Stimulated activated CD4-positive, alpha-beta T cell treated with anti-CD3 and anti-CD28 coated beads, Interleukin-1b, Interleukin-23, amount 100 ng/mL, for 1 hour (primary cell): ENCODE data around the gene CYP4F8.
"Not testable (repeated sequence)": the region's sequence is repeated elsewhere in the genome, so short reads cannot be mapped to it uniquely, and the experiment has no call there.

ENCODE experiments used
- DNase-seq, 2 donors: peaks; one replicate each; pipeline ENCODE4 v3.0.0-alpha.2; 2020; ENCODE audit warnings: low read depth in 2 of 2

Gene CYP4F8

GRCh38 chr19:15614507-15615379 is at the start of gene CYP4F8:
TSS of gene CYP4F8 (plus strand) at chr19:15615218. CDS start at chr19:15615617, 399 bp downstream.
- DNase-seq: no peak

- DNase-seq: no peak
These were observed 44.6 kb upstream of the CYP4F8 start for GRCh38 chr19:15570420-15570819.

GRCh38 chr19:15575406-15575805 is 39.6 kb upstream of the CYP4F8 start:
- DNase-seq: no peak

- DNase-seq: no peak
These were observed 38.4 kb upstream of the CYP4F8 start for GRCh38 chr19:15576526-15577156.

- no peak for DNase-seq
These were observed 37.7 kb upstream of the CYP4F8 start for GRCh38 chr19:15577184-15577771.

- DNase-seq: no peak
These were observed 31.7 kb upstream of the CYP4F8 start for GRCh38 chr19:15583346-15583745.

GRCh38 chr19:15584095-15584494 is 30.9 kb upstream of the CYP4F8 start:
- no peak for DNase-seq

GRCh38 chr19:15584541-15585115 is 30.4 kb upstream of the CYP4F8 start:
- peak; percentile 55 to 83 for DNase-seq

GRCh38 chr19:15587663-15588062 is 27.4 kb upstream of the CYP4F8 start:
- DNase-seq: no peak

GRCh38 chr19:15588265-15588664 is 26.8 kb upstream of the CYP4F8 start:
- DNase-seq: no peak

- DNase-seq: no peak
These were observed 25.1 kb upstream of the CYP4F8 start for GRCh38 chr19:15589760-15590451.

GRCh38 chr19:15591796-15592195 is 23.2 kb upstream of the CYP4F8 start:
- DNase-seq: no peak

- DNase-seq: not testable (repeated sequence)
These were observed 22.5 kb upstream of the CYP4F8 start for GRCh38 chr19:15592506-15592905.

GRCh38 chr19:15593766-15594165 is 21.3 kb upstream of the CYP4F8 start:
- DNase-seq: not testable (repeated sequence)

- no peak for DNase-seq
These were observed 19.9 kb upstream of the CYP4F8 start for GRCh38 chr19:15595069-15595468.

GRCh38 chr19:15607978-15608925 is 6.8 kb upstream of the CYP4F8 start:
- not testable (repeated sequence) for DNase-seq

GRCh38 chr19:15609261-15609660 is 5.8 kb upstream of the CYP4F8 start:
- no peak for DNase-seq

GRCh38 chr19:15612342-15612741 is 2.7 kb upstream of the CYP4F8 start:
- DNase-seq: no peak

GRCh38 chr19:15613338-15613737 is 1.7 kb upstream of the CYP4F8 start:
- no peak for DNase-seq

GRCh38 chr19:15615526-15615925 is 508 bp downstream of the CYP4F8 start:
- DNase-seq: no peak

GRCh38 chr19:15616183-15616582 is 1.2 kb downstream of the CYP4F8 start:
- DNase-seq: no peak
